BJ (cell line): ENCODE measurements around the gene TMPRSS5. TPM values are rescaled to one million over a fixed set of nuclear protein-coding genes. Genes with fewer than 3 reads are reported as not detected.
"Not testable (repeated sequence)": the region's sequence is repeated elsewhere in the genome, so short reads cannot be mapped to it uniquely, and the experiment has no call there.

ENCODE experiments used
- CTCF ChIA-PET: fragments of 350-600 bp; formaldehyde crosslinking; extraction: SDS; loops from one replicate; lab custom pipeline; 2021; ENCODE audit warnings: antibody characterized with exemption, inconsistent platforms; lab: Yijun Ruan, JAX
- POLR2A ChIA-PET: fragments of 300-600 bp; sonication (Branson Sonifier 250); formaldehyde crosslinking; extraction: SDS; loops from one replicate; lab custom pipeline; 2021; ENCODE audit warnings: antibody characterized with exemption; lab: Charles Lee
- DNase-seq: peaks from one replicate; pipeline ENCODE4 v3.0.0-alpha.2; 2011; ENCODE audit warnings: low read depth
- H3K27me3 ChIP-seq: 2 replicates; pipeline ENCODE4 v1.6.0; 2011; ENCODE audit warnings: low read length; ENCODE audit not compliant: control insufficient read depth, insufficient read depth
- H3K36me3 ChIP-seq: 2 replicates; pipeline ENCODE4 v1.5.1; 2011; ENCODE audit warnings: low read length; ENCODE audit not compliant: control insufficient read depth, insufficient read depth
- H3K4me3 ChIP-seq: 2 replicates; pipeline ENCODE4 v1.5.1; 2011; ENCODE audit warnings: low read depth, mild to moderate bottlenecking, control low read depth, low read length
- polyA plus RNA-seq: library from polyadenylated mRNA; depleted of rRNA; stranded (reverse); fragments of >200 nt; gene quantifications from 2 replicates; pipeline ENCODE4 v1.2.3, GENCODE V29; 2011
- TF ChIP-seq, protein P1 (sequence below): IDR thresholded peaks from 2 replicates; pipeline ENCODE4 v1.5.1; 2011; ENCODE audit warnings: low read depth, mild to moderate bottlenecking, control low read depth, inconsistent platforms, low read length, moderate library complexity; ENCODE audit not compliant: insufficient read depth

Gene TMPRSS5
- polyA plus RNA-seq, 1 experiment, result 0.21 TPM

DNA sequence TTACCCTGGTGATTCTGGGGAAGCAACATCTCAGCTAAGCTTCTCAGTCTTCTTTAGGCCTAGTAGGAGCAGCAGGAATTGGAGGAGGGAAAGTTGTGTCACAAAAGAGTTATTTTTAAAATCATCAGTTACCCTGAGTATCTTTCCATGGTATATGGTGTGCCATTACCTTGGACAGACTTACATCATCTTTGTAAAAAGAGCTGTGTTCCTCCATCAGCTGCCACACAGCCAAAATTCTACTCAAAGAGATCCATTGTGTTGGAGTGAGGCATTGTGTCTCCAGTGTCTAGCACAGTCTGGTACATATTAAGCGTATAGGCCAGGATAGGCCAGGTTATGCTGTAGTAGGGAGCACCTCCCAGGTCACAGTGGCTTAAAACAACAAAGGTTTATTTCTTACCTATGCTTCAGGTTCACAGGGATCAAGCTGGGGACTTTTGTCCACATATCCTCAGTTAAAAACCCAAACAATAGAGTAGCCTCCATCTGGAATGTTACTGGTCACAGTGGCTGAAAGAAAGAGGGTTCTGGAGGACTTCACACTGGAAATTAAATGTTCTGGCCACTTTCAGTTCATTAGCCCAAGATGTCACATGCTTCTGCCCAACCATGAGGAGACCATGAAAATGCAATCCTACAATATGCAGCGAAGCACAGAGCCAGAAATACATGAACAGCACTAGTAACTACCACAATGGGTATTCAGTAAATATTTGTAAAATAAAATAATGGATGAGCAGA, 9.9 kb upstream of the TMPRSS5 start:
- H3K4me3 ChIP-seq, result no peak overlapping the region
- H3K36me3 ChIP-seq, result no peaks in the 10 kb centered on the region
- H3K27me3 ChIP-seq, result no peaks in the 10 kb centered on the region
- ChIA-PET CTCF (interaction anchor here (0.6 kb wide), 1 partner anchor 13 kb away, joined by 3 read pairs; no protein-coding TSS in a partner anchor), POLR2A (no interaction called here)
- TF ChIP-seq, protein P1, sequence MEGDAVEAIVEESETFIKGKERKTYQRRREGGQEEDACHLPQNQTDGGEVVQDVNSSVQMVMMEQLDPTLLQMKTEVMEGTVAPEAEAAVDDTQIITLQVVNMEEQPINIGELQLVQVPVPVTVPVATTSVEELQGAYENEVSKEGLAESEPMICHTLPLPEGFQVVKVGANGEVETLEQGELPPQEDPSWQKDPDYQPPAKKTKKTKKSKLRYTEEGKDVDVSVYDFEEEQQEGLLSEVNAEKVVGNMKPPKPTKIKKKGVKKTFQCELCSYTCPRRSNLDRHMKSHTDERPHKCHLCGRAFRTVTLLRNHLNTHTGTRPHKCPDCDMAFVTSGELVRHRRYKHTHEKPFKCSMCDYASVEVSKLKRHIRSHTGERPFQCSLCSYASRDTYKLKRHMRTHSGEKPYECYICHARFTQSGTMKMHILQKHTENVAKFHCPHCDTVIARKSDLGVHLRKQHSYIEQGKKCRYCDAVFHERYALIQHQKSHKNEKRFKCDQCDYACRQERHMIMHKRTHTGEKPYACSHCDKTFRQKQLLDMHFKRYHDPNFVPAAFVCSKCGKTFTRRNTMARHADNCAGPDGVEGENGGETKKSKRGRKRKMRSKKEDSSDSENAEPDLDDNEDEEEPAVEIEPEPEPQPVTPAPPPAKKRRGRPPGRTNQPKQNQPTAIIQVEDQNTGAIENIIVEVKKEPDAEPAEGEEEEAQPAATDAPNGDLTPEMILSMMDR, result no peak
- no peak for DNase-seq

DNA sequence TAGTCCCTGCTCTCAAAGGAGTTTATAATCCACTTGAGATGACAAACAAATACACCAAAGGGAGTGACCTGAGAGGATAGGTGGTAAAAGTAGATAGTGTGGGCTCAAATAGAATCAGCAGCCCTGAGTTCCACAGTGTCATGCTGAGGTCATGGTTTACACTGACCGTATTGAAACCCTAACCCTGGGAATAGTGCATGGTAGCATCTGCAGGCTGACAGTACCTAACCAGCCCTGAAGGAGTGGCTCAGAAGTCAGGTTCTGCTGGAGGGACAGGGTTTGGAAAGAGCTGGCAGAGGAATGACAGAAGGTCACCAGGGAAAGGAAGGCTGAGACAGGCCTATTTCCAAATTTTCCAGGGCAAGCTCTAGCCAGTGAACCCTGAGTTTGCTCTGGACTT, 9.2 kb upstream of the TMPRSS5 start:
- Histone ChIP-seq H3K4me3 (no peak overlapping the region), H3K36me3 (no peaks in the 10 kb centered on the region), H3K27me3 (no peaks in the 10 kb centered on the region)
- CTCF ChIA-PET, result no interaction called here
- POLR2A ChIA-PET, result no interaction called here
- no peak for DNase-seq
- TF ChIP-seq, protein P1, result no peak

DNA sequence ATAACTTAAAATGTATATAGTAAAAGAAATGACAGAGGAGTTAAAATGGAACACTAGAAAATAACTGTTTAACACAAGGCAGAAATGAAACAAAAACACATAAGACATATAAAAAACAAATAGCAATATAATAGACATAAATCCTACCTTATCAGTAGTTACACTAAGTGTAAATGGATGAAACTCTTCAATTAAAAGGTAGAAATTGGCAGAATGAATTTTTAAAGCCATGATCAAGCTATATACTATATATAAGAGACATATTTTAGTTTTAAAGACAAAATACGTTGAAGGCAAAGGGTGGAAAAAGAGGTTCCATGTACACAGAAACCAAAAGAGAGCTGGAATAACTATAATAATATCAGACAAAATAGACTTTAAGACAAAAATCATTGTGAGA, 4.9 kb upstream of the TMPRSS5 start:
- DNase-seq, result no peak
- H3K36me3 ChIP-seq, result no peaks in the 10 kb centered on the region
- H3K4me3 ChIP-seq, result no peak overlapping the region
- no peaks in the 10 kb centered on the region for H3K27me3 ChIP-seq
- TF ChIP-seq, protein P1, result no peak
- POLR2A ChIA-PET, result no interaction called here
- CTCF ChIA-PET, result no interaction called here

DNA sequence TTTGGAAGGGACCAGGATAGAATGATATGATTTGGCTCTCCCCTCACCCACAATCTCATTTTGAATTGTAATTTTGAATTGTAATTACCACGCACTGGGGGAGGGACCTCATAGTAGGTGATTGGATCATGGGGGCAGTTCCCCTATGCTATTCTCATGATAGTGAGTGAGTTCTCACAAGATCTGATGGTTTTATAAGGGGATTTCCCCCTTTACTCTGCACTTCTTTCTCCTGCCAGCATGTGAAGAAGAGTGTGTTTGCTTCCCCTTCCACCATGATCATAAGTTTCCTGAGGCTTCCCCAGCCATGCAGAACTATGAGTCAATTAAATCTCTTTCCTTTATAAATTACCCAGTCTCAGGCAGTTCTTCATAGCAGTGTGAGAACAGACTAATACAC, 2.6 kb downstream of the TMPRSS5 start:
- CTCF ChIA-PET, POLR2A ChIA-PET, H3K4me3 ChIP-seq, H3K36me3 ChIP-seq, H3K27me3 ChIP-seq, DNase-seq: not testable (repeated sequence)

DNA sequence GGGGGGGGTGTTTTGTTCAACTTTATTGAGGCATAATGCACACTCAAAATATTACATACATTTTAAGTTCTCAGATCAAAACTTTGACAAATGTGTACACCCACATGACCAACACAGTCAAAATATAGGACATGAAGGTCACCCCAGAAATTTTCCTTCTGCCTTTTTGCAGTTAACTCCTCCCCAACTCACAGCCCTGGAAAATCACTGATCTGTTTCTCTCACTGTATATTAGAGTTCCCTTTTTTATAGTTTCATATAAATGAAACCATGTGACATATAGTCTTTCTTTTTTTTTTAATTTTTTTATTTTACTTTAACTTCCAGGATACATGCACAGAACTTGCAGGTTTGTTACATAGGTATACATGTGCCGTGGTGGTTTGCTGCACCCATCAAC, 4.6 kb downstream of the TMPRSS5 start:
- Histone ChIP-seq H3K4me3 (no peak overlapping the region), H3K27me3 (no peaks in the 10 kb centered on the region), H3K36me3 (no peaks in the 10 kb centered on the region)
- ChIA-PET CTCF (no interaction called here), POLR2A (no interaction called here)
- no peak for DNase-seq
- TF ChIP-seq, protein P1, result no peak

DNA sequence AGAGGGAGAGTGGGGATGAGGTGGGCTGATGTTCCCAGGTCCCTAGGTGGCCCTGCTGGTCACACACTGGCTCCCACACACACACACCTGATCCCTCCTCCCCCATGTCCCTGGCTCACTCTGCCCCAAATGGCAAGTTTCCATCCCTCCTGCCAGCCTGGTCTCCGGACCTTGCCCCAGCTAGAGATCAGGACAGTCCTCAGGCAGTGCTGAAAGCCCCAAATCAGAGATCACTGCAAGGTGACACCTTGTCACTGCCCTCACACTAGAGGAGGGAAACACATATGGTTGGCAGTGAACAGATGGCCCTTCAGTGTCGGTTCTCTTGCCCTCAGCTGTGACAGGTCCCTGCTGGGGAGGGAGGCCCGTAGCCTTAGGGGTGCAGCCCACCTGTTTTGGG, 7.6 kb downstream of the TMPRSS5 start:
- TF ChIP-seq, protein P1, result no peak
- DNase-seq, result no peak
- Histone ChIP-seq H3K27me3 (no peaks in the 10 kb centered on the region), H3K4me3 (no peak overlapping the region), H3K36me3 (no peaks in the 10 kb centered on the region)
- ChIA-PET CTCF (no interaction called here), POLR2A (no interaction called here)
